T47D (cell line): ENCODE measurements around the gene RAB11FIP3.

Experiments
- DNase-seq, 2 experiments: peaks; one replicate each; pipeline versions ENCODE4 v3.0.0 to v3.0.0-alpha.2; 2011 to 2012; ENCODE audit warnings: low read depth in 1 of 2, low spot score in 1 of 2
- JUND ChIP-seq: IDR thresholded peaks from 2 replicates; pipeline ENCODE4 v1.6.1; 2012; ENCODE audit warnings: low read depth
- in situ Hi-C: cut with HindIII; loops from 2 replicates; pipeline ENCODE4 v1.10.0; 2016; ENCODE audit warnings: low sequenced_read_pairs, low pct_unique_long_range_greater_than_20kb

Gene RAB11FIP3

DNA sequence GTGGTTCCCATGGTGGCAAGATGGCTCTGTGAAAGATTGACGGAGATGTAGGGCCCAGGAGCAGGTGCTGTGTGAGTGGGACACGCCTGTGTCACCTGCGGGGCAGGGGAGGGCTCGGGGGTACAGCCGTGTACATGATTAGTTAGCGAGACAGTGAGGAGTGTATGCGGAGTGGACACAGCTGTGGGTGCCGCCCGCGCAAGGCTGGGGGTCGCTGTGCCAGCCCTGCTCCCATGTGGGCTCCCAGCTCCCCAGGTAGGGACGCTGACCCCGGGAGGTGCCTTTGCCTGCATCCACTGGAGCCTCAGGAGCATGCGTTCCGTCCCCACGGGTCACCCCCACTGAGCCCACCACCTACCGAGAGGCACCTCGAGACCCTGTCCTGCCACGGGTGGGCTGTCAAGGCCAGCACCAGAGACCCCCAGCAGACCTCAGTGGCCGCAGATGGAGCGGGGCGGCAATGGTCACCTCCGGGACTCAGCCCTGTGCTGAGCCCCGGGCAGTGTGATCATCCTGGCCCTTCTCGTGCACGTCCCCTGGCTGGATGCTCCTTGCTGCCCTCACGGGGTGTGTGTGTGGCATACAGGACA lies 109.5 kb downstream of the RAB11FIP3 start:
- TF ChIP-seq JUND: no peak
- DNase-seq: no peak
- in situ Hi-C loops: no loop called here

DNA sequence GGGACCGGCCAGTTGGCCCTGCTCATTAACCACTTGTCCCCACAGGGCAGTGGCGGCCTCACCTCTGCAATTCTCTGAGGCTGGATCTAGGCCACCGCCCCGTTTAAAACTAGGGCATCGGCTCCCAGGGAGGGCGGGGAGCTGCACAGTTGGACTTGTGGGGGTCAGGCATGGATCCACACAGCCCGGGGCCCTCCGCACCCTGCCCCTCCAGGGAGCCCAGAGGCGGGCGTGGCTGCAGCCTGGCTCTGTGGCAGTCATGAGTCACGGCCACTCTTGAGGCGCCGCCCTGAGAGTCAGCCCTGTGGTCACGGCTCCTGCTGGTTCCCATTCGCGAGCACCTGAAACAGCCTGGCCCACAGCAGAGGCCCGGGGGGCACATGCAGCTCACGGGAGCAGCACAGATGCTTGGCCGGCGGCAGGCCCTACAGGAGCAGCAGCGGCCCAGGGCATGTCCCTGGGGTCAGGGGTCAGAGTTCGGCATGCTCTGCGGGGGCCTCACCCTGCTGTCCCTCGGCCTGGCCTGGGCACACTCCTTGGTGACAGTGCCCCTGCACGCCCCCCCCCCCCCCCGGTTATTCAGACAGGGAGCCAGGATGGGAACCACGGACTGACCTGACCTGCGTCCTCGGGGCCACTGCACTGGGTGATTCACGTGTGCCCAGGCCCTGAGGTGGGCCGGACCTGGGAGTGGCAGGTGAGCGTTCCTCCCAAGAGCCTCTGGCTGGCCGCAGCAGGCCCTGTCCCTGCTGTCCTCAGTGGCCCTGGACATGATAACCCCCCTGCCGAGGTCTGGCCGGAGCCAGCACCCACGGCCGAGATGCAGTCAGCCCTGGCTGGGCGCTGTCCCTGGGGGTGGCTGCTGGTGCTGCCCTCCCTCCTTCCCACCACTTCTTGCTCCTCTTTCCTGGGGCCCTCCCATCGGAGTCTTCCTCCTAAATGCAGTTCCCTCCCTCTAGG lies 110.3 kb downstream of the RAB11FIP3 start:
- in situ Hi-C loops: no loop called here

DNA sequence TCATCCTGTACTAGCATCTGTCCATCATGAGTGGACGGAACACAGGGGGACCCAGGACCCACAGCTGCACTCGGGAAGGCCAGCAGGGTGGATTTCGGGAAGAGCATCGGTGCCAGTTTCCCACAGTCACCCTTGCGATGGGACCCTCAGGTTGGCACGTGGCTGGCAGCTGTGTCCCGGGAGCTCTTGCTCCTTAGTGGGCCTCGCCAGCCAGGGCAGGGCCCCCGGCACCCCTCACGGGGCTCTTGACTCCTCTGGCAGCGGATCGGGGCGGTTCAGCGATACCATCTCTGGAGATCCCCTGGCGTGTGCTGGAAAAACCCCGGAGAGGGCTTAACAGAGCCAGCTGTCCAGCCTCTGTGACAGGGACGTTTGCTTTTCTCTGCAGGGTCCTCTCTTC lies 111.3 kb downstream of the RAB11FIP3 start:
- TF ChIP-seq JUND: no peak
- in situ Hi-C loops: no loop called here

More for the DNA sequence above, 110.3 kb downstream of the RAB11FIP3 start:
- TF ChIP-seq JUND: no peak
- no peak for DNase-seq

DNA sequence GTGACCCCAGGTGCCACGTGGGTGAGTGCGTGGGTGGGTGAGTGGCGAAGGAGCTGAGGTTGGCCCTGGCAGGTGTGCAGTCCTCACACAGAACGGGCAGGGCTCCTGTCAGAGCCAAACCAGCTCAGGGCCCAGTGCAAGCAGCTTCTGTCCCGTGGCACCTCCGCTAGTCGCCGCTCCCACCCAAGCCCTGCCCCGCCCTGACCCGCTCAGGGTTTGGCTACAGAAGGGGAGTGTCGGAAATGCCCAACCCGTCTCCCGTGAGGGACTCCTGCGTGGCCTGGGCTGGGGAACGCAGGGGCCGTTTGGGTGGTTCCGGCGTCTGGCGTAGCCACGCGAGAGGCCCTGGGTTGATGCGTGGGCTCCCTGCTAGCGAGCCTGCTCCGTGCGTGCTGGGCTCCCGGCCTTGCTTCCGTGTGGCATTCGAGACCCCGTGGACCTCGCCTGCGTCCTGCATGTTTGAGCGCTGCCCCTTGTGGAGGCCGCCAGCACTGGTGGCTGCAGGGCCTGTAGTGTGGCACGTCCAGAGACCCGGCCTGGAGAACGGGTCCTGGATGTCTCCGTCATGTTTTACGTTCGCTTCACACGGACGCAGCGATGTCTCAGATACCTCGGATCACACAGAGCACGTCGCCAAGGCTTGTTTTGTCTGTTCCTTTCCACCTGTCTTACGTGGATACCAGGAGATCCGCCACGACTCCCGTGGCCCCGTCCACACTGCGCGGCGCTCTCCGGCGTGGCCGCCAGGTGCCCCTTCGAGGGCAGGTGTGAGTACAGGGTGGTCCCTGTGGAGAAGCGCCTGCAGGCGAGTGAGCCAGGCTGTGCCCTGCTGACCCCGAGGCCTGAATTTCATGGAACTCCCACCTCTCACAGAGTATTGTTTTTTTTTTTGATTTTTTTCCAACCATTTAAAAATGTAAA lies 112.2 kb downstream of the RAB11FIP3 start:
- no peak for DNase-seq

More for the DNA sequence above, 111.3 kb downstream of the RAB11FIP3 start:
- no peak for DNase-seq

DNA sequence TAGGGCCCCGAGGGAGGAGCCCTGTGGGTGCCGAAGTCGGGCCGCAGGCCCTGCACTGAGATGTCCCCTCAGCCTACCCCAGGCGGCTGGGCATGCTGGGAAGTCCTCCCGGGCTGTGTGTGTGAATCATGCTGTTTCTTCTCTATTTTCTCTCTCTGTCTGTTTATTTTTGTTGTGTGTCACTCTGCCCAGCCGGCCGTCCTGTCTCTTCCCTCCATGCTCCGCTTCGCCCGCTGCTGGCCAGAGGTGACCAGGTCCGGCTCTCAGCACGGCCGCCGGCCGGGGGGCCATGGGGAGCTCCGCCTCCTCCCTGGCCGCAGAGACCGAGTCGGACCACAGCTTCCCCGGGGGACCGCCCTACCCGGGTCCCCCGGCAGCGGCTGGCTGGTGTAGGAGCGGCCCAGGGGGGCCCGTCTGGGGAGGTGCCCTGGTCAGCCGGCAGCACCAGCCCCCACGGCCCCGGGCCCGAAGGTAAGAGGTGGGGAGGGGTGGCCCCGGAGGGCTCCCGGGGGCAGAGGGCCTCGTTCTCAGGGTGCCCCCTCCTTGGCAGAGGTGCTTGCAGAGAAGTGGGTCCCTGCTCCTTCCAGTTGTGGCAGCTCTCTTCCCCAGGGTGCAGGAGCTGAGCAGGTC lies 114.6 kb downstream of the RAB11FIP3 start:
- no peak for DNase-seq
- in situ Hi-C loops: no loop called here
- no peak for TF ChIP-seq JUND

More for the DNA sequence above, 112.2 kb downstream of the RAB11FIP3 start:
- in situ Hi-C loops: no loop called here
- TF ChIP-seq JUND: no peak

DNA sequence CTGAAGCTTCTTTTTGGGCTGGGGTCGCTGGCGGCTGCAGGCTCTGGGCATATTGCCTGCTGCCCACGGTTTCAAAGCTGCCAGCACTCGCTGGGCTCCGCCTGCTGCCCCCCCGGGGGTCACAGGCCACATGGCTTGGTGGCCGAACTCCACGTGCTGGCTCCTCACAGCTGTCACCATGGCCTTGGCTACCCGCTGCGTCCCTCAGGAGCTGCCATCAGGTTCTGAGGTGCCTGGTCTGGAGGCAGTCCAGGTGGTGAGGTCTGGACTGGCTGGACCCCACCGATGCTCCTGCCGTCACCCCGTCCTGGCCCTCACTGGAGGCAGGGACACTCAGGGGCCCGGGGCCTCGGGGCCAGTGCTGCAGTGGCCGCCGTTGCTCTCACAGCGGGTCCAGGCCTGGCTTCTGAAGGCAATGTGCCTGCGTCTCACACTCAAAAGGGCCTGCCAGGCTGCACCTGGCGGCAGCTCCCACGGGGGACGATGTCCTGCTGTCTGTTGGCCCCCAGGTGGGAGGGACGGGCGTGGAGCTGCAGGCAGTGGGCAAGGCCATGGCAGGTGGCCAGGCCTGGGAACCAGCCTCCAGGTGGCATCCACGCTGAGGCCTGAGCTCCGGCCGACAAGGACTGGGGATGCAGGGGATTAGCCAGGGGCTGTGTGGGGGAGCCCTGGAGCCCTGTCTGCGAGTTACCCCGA lies 115.3 kb downstream of the RAB11FIP3 start:
- DNase-seq: no peak
- no peak for TF ChIP-seq JUND
- in situ Hi-C loops: no loop called here

DNA sequence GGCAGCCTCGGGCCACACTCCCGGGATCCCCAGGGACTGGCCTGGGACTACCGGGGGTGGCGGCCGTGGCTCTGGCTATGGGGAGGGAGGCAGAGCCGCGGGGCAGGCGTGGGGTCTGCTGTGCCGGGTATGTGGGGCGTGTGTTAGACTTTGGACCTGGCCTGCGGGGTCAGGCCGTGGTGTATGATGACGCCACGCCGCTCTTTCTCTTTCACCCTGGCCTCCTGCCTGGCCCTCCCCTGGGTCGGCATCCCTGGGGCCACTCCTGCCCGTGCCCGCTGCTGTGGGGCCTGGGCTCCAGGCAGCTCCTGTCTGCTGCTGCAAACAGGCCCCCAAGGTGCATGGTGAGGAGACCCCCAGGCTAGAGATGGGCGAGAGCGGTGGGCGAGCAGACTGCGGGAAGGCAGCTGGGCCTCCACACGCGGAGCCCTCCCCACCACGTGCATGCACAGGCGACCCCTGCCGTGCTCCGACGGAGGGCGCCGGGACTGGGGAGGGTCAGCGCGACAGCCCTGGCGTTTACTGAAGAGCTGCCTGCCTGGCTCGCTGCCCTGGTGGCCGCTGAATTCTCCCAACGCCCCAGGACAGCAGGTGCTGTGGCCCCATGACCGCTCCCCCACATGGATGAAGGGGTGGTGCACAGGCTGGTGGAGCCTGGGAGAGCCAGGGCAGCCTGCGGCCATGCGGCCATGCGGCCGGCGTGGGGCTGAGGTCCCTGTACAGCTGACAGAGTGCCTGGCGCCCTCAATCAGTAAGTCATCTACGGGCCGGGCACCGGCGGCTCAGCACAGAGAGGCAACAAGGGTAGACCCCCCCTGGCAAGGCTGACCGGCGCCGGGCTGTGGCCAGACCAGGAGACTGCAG lies 118.1 kb downstream of the RAB11FIP3 start:
- no peak for TF ChIP-seq JUND
- in situ Hi-C loops: no loop called here
- DNase-seq: no peak

DNA sequence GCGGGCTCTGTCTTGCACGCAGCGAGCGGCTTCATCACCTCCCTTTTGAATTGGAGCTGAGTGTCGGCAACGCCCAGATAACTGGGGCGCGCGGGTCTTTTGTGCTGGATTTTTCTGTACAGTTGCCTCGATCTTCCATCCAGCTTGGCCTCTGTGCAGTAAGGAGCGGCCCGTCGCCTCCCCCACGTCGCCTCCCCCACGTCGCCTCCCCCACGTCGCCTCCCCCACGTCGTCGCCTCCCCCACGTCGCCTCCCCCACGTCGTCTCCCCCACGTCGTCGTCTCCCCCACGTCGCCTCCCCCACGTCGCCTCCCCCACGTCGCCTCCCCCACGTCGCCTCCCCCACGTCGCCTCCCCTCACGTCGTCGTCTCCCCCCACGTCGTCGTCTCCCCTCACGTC lies 119.1 kb downstream of the RAB11FIP3 start:
- no peak for DNase-seq
- in situ Hi-C loops: no loop called here
- no peak for TF ChIP-seq JUND

DNA sequence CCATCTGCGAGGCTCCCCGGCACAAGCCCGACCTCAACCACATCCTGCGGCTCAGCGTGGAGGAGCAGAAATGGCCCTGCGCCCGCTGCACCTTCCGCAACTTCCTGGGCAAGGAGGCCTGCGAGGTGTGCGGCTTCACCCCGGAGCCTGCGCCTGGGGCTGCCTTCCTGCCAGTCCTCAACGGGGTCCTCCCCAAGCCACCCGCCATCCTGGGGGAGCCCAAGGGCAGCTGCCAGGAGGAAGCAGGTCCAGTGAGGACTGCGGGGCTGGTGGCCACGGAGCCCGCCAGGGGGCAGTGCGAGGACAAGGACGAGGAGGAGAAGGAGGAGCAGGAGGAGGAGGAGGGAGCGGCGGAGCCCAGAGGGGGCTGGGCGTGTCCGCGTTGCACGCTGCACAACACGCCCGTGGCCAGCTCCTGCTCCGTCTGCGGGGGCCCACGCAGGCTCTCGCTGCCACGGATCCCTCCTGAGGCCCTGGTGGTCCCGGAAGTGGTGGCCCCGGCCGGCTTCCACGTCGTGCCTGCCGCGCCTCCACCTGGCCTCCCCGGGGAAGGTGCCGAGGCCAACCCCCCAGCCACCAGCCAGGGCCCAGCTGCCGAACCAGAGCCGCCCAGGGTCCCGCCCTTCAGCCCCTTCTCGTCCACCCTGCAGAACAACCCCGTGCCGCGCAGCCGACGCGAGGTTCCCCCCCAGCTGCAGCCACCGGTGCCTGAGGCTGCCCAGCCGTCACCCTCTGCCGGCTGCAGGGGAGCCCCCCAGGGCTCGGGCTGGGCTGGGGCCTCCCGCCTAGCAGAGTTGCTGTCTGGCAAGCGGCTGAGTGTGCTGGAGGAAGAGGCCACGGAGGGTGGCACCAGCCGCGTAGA lies 121.7 kb downstream of the RAB11FIP3 start:
- in situ Hi-C loops: no loop called here
- TF ChIP-seq JUND: no peak
- DNase-seq: no peak

DNA sequence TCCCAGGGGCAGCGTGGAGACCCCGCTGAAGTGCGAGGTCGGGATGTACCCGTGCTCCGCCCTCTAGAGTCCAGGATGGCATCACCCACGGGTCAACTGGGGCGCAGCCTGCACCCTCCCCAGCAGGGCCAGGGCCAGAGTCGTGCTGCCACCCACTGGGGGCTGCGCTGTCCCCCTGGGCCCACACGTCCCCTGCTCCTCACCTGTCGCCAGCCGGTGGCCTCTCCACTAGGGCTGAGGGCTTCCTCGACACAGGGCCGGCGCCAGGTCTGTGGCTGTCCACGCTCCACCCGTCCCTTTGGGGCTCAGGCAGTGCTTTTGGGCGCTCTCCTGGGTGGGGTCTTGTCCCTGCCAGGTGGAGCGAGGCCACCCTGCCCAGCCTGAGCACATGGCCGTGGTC lies 123.1 kb downstream of the RAB11FIP3 start:
- DNase-seq: no peak
- no peak for TF ChIP-seq JUND
- in situ Hi-C loops: no loop called here
